NCI-H1105 (cell line): ENCODE results near the gene ZSWIM9.

Source experiments
- DNase-seq: peaks from one replicate; lab custom pipeline; 2025; lab: John Stamatoyannopoulos, UW

ZSWIM9 gene

DNA sequence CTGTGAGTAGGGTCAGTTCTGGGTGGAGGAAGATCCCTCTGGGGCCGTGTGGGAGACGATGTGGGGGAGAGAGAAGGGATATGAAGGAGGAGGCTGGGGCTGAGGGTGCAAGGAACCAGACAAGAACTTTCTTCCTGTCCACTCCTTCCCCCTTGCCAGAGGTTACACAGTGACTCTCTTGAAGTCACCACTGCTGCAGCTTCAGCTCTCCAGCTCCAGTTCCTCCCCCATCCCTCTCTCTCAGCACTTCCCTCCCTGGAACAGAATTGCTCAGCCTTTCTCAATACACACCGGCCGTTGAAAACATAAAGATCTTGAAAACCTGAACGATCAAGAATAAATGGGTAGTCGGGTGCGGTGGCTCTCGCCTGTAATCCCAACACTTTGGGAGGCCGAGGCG is 5.1 kb downstream of the ZSWIM9 start:
- no peak for DNase-seq

DNA sequence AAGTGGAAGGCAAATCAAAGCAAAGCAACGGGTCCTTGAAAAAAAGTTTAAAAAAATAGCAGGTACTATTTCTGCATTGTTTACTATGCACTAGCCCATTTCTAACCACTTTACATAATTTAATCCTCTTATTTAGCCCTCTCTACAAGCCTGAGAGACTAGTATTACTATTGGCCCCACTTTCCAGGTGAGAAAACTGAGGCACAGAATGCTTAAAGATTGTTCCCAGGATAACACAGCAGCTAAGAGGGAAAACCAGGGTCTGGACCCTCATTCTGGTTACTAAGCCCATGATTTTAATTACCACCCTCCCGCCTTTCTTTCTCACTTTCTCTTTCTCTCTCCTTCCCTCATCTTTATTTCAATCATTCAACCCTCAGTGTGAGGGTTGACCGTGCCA is 5.7 kb downstream of the ZSWIM9 start:
- DNase-seq = no peak

GRCh38 chr19:48181505-48181904 is 11.0 kb downstream of the ZSWIM9 start:
- no peak for DNase-seq

DNA sequence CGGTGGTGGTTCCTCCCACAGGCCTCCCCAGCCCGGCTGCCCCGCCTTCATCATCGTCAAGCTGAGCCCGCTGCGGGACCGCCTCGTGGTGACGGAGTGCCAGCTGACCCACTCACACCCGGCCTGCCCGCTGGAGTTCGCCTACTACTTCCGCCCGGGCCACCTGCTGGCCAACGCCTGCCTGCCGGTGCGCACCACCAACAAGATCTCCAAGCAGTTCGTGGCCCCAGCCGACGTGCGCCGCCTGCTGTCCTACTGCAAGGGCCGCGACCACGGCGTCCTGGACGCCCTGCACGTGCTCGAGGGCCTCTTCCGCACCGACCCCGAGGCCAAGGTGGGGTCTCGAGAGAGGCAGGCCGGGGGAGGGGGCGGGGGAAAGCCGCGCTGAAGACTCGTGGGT is 12.0 kb downstream of the ZSWIM9 start:
- DNase-seq = no peak

DNA sequence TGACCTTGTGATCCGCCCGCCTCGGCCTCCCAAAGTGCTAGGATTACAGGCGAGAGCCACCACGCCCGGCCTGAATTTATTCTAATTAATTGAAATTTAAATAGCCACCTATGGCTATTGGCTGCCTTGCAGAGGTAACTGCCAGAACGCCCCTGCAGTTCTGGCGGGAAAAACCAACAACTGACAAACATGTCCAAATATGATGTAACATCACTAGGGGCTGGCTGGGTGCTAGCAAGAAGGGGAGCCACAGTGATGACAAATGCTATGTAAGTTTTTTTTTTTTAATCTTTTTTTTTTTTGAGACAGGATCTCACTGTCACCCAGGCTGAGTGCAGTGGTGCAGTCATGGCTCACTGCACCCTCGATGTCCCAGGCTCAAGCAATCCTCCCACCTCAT is 12.9 kb downstream of the ZSWIM9 start:
- DNase-seq = no peak

DNA sequence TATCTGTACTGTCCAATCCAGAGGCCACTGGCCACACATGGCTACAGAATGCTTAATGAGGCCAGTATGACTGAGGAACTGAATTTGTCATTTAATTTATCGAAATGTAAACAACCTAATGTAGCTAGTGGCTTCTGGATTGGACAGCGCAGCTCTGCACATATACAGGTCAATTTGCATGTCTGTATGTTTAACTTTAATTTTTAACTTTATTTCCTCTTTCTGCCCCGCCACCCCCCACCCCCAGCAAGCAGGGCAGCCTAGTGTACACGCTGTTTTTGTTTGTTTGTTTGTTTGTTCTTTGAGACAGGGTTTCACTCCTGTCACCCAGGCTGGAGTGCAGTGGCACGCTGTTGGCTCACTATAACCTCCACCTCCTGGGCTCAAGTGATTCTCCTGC is 15.5 kb downstream of the ZSWIM9 start:
- no peak for DNase-seq

- DNase-seq = no peak
Measured at GRCh38 chr19:48186541-48186991, 16.1 kb downstream of the ZSWIM9 start.

DNA sequence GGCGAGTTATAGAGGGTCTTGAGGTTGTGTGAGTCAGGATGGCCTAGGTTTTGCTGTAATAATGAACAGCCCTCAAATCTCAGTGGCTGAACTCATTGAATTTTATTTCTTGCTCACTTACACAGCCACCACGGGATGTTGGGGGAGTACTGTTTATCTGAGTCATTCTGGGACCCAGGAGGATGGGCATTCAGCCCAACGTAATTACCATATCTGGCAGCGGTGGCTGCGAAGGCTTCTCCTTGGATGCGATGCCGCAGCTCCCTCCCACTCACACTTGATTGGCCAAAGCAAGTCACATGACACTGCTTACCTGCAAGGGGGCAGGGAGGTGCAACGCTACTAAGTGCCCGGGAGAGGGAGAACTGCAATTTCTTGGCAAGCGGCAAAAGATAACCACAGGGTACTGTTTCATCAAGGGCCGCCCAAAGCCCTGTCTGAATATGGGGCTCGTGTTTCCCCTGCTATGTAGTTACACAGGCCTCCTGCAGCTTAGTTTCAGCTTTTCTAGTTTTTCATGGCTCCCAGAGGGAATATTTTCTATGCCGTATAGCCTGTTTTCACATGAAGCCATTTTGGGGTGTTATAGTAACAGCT is 19.9 kb downstream of the ZSWIM9 start:
- DNase-seq = no peak

DNA sequence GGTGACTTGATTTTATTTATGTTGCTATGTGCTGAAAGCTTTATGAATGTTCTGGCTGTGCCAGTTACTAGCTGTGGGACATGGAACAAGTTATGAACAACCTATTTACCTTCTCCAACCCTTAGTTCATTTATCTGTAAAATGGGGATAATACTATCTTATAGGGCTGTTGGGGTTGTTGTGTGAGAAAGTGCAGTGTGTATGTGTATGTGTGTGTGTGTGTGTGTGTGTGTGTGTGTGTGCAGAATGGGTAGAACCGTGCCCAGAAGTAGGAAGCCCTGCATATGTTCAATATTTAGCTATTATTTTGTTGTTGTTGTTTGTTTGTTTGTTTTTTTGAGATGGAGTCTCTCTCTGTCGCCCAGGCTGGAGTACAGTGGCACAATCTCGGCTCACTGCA is 20.4 kb downstream of the ZSWIM9 start:
- DNase-seq = no peak

DNA sequence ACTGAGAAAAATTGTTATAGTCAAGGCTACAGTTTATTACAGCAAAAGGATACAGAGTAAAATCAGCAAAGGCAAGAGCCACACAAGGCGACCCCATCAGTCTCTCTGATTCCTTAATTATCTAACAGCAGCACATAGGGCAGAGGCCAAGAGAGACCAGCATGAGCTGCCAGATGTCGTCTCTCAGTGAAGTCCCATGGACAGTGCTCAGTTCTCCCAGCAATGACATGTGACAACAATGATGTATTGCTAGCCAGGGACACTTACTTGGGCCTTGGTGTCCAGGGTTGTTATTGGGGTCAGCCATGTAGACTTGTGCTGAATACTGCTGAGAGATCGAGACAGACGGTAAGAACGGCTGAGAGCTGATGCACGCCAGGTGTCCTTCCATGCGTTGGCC is 22.3 kb downstream of the ZSWIM9 start:
- no peak for DNase-seq

DNA sequence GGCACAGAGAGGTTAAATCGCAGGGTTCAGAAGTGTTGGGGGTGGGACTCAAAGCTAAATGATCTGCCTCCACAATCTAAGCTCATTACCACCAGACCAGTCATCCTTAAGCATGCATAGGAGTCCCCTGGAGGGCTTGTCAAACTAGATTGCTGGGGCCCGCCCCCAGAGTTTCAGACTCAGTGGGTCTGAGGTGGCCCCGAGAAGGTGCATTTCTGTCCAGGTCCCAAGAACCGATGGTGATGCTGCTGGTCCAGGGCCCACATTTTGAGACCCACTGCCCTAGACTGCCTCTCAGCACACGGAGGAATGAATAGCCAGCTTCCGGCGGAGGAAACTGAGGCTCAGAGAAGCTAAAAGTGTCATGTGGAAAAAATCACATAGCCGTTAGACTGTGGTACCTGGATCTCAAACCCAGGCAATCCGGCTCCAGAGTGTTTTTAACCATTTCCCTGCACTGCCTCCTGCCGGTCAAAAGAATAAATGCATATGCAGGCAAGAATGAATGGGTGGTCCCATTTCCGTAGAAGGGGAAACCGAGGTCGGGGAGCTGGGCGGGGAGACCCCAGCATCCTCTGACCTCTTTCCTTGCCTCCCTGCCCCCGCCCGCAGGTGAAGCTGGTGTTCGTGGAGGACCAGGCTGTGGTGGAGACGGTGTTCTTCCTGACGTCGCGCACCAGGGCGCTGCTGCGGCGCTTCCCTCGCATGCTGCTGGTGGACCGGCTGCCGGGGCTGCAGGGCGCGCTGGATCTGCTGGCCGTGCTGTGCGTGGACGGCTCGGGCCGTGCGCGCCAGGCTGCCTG is 23.8 kb downstream of the ZSWIM9 start:
- DNase-seq = no peak

DNA sequence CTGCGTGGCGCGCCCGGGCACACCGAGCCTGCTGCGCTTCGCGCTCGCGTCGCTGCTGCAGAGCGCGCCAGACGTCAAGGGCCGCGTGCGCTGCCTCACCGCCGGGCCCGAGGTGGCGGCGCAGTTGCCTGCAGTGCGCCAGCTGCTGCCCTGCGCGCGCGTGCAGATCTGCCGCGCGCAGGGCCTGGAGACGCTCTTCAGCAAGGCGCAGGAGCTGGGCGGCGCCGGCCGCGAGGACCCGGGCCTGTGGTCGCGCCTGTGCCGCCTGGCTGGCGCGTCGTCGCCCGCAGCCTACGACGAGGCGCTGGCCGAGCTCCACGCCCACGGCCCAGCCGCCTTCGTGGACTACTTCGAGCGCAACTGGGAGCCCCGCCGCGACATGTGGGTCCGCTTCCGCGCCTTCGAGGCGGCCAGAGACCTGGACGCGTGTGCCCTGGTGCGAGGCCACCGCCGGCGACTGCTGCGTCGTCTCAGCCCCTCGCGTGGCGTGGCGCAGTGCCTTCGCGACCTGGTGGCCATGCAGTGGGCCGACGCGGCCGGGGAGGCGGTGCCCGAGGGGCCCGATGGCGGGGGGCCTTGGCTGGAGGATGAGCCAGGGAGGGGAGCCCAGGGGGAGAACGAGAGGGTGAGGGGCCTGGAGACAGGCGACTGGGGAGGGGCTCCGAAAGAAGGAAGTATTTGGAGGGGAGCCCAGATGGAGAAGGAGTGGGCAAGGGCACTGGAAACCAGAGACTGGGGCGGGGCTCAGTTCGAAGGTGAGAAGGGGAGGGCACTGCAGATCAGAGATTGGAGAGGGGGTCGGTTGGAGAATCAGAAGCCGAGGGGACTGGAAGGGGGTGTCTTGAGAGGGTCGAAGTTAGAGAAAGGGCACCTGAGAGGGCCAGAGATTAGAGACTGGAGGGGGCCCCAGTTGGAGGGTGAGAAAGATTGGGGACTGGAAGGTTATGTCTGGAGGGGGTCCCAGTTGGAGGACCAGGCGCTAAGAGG is 24.7 kb downstream of the ZSWIM9 start:
- no peak for DNase-seq

DNA sequence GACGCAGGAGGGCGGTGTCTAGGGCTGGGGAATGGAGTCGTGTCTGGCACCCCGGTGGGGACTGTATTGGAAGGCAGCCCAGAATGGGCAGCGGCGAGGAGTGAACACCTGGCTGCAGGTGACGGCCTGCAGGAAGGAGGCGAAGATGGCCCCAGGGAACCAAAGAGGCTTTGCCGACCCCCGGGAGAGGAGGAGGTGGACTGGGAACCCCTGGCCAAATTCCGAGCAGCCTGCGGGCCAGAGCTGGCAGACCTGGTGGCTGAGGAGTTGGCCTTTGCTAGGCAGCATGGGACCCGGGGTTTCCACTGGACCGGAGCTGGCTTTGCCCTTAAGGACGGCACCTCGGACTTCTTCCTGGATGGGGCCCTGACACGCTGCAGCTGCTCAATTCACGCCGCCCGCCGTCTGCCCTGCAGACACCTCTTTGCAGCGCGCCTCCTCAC is 25.9 kb downstream of the ZSWIM9 start:
- DNase-seq = peak; percentile 32

DNA sequence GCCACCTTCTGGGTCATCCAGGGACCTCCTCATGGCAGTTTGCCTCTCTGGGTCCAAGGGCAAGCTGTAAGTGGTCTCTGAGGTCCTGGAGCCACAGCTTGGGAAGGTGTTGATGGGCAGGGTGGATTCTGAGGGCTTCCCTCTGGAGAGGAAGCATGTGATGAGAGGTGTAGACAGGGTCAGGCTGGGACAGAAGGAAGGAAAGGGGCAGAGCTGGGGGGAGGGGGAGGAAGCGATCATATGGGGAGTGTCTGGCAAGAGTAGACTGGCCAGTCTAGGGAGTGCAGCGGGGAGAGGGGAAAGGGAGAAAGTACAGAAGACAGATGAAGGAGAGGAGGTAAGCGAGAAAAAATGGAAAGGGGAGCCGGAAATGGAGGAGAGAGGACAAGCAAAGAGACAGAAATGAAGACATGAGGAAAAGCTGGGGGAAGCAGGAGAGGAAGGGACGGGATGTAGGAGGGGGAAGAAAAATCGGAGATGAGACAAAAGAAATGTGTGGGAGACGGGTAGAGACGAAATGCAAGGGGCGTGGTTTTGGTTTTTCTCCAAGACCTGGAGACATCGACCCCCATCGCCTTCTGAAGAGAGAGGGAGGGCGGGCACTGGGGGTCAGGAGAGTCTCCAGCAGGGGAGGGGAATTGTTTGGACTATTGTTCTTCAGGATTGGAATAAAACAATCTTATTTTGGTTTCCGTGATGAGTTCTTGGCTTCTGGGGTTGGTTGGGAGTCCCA is 26.6 kb downstream of the ZSWIM9 start:
- DNase-seq = no peak

DNA sequence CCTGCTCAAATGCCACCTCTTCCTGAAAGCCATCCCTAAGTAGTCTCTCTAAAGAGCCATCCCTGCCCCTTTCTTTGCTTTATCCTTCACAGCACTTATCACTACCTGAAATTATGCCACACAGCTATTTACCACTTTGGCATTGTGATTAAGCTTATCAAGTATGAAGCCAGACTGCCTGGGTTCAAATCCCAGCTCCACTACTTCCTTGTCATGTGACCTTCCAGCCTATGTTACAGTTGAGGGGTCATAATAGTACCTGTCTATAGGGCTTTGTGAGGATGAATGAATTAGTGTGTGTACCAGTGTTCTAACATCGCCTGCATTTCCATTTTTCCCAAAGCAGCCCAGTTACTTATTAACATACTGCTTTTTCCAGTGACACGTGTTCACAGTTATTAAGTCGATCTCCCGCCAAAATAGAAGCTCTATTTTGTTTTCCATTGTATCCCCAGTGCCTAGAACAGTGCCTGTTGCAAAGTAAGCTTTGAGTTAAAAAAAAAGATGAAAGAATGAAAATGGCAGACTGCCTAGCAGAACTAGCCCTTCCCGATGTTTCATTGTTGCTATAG is 32.8 kb downstream of the ZSWIM9 start:
- no peak for DNase-seq

DNA sequence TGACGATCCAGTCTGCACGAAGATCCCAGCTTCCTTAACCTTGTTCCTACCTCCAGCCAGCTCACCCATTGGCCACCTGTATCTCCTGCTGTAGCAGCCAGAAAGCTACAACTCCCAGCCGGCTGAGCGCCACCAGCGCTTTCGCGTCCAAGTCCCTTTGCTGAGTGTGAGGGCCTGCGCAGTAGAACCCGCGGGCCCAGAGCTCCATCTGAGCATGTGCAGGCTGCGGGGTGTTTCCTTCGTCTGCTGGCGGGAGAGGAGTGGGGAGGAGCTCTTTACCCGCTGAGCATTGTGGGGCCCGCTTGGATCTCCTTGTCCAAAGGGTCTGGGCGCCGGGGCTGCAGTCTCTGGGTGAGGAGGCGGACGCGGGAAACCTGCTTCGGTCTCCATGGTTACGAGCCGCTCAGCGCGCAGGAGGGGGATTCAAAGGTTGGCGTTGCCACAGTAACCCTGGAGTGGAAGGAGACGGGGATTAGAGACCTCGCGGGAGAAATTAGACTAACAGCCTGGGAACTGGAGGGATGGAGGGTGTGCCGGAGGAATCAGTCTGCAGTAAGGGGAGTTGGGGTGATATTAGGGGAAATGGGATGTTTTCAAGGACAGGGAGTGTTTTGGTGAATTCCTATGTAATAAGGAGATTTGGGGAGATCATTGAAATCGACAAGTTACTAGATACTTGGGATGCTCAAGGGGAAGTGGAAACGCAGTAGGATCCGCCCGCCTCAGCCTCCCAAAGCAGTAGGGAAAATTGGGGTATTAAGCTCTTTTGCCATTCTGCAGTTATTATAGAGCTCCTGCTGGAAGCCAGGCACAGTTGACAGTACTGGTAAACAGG is 33.5 kb downstream of the ZSWIM9 start:
- peak; percentile 99 for DNase-seq

GRCh38 chr19:48206397-48207093 is 36.1 kb downstream of the ZSWIM9 start:
- DNase-seq = no peak

GRCh38 chr19:48210005-48210404 is 39.5 kb downstream of the ZSWIM9 start:
- no peak for DNase-seq

DNA sequence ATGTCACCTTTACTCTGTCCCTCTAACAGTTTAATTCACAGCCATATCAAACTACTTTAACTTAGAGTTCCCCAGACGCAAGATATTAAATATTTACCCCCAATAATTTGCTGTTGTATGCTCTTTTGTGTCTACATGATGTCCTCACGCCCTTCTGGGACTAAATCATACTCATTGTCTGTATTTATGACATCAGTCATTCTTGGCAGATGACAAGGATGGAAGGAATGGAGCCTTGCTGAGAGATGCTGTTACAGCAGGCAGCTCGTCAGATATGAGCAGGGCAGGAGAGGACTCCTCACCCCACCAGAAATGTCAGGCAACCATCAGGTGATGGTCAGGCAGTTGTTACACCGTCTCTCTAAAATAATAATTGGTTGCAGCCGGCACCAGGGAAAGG is 43.5 kb downstream of the ZSWIM9 start:
- no peak for DNase-seq

GRCh38 chr19:48216933-48217332 is 46.5 kb downstream of the ZSWIM9 start:
- DNase-seq = no peak
